Fibroblast of the aortic adventitia (primary cell): ENCODE measurements around the gene VPS37B. TPM values are rescaled to one million over a fixed set of nuclear protein-coding genes. Genes with fewer than 3 reads are reported as not detected.

ENCODE experiments used
- DNase-seq: peaks from one replicate; pipeline ENCODE4 v3.0.0-alpha.2; 2010; ENCODE audit warnings: low read depth
- H3K4me3 ChIP-seq: 2 replicates; pipeline ENCODE4 v1.5.1; 2011; ENCODE audit warnings: low read depth, mild to moderate bottlenecking, control low read depth, low read length, moderate library complexity
- total RNA-seq: library from RNA; depleted of rRNA; stranded (reverse); fragments of >200 nt; gene quantifications from 2 replicates; pipeline ENCODE4 v1.2.3, GENCODE V29; 2012; ENCODE audit warnings: low replicate concordance
- TF ChIP-seq, protein P1 (sequence below): IDR thresholded peaks from 2 replicates; pipeline ENCODE4 v1.5.1; 2011; ENCODE audit warnings: mild to moderate bottlenecking, low read length, control low read depth, inconsistent platforms; ENCODE audit not compliant: insufficient read depth

Gene VPS37B
- total RNA-seq, 1 donor: 17.8 TPM

DNA sequence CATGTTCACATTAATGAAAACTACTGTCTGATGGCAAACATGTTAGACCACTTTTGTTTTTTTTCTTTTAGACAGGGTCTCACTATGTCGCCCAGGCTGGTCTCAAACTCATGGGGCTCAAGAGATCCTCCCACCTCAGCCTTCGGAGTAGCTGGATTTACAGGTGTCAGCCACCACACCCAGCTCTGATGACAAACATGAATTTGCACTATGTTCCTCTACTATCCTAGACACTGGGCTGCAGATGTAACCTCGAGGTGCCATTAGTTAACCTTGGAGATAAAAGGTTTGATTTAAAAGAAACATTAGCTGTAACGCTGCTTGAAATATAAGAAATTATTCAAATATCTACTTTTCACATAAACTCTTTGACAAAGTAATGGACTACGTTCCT is 8.1 kb downstream of the VPS37B start:
- TF ChIP-seq, protein P1, sequence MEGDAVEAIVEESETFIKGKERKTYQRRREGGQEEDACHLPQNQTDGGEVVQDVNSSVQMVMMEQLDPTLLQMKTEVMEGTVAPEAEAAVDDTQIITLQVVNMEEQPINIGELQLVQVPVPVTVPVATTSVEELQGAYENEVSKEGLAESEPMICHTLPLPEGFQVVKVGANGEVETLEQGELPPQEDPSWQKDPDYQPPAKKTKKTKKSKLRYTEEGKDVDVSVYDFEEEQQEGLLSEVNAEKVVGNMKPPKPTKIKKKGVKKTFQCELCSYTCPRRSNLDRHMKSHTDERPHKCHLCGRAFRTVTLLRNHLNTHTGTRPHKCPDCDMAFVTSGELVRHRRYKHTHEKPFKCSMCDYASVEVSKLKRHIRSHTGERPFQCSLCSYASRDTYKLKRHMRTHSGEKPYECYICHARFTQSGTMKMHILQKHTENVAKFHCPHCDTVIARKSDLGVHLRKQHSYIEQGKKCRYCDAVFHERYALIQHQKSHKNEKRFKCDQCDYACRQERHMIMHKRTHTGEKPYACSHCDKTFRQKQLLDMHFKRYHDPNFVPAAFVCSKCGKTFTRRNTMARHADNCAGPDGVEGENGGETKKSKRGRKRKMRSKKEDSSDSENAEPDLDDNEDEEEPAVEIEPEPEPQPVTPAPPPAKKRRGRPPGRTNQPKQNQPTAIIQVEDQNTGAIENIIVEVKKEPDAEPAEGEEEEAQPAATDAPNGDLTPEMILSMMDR: no peak
- no peak for DNase-seq

DNA sequence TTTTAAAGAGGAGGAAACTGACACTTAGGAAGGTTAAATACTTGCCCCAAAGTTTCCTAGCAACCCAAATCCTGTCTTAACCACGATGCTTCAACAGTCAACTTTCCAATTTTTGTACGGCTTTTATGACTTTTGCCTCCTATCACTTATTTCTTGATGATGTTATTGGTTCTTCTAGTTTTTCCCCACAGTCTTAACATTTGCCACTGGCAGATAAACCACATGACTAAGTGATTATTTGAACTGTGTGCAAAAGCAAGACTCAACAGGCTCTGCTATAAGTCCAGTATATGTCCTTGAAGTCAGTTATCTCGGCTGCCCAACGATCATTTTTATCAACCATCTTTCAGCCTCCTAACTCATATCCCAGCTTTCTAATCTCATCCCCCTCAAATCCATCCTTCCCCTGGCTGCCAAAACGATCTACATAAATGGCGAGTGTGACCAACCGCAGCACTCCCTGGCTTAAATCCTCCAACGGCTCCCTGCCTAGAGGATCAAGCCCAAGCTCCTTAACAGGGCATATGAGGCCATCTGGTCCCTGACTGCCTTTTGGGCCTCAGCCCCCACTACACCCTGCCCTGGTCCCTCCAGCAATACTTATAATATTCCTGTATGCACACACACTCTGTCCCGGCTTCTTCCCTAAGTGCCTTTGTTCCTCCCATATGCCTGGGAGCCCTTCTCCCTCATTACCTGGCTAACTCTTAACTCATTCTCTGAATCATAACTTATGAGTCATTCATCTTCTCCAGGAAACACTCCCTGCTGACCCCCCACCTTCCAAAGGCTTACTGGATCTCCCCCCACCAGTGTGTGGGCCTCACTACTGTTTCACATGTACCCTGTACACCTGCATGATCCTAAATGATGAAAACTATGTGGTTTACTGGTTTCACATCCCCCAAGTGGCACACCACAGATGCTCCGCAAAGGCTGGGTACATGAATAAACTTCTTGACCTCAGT is 8.8 kb downstream of the VPS37B start:
- no peak overlapping the region for H3K4me3 ChIP-seq
- no peak for DNase-seq
- TF ChIP-seq, protein P1: no peak

More for the DNA sequence above, 8.1 kb downstream of the VPS37B start:
- no peak overlapping the region for H3K4me3 ChIP-seq

DNA sequence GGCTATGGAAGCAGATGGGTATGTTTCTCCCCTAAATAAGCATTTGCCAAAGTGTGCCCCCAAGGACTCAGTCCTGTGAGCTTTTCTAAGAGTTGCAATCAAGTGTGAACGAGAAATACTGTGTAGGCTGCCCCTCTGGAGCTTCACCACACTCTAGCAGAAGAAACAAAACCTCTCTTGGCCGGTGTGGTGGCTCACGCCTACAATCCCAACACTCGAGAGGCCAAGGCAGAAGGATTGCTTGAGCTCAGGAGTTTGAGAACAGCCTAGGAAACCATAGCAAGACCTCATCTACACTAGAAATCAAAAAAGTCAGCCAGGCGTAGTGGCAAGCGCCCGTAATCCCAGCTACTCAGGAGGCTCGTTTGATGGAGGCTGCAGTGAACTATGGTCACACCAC is 9.8 kb downstream of the VPS37B start:
- TF ChIP-seq, protein P1: no peak
- no peak overlapping the region for H3K4me3 ChIP-seq
- DNase-seq: no peak

DNA sequence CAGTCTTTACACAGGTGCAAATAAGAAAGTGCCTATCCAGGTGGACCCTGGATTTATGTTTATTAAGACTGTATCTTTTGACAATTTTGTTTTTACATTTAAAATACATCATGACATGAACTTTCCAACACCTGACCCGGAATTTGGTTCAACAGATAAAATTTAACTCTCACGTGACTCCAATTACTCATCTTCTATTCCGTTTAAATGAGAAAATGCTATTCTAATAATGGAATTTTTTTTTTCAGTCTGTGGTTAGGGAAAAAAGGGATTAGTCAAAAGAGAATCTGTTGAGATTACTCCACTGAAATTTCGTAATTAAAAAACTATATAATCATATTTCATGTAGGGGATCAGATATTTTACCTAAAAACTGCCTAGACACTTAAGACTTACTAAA is 11.1 kb downstream of the VPS37B start:
- no peak for DNase-seq
- TF ChIP-seq, protein P1: no peak

DNA sequence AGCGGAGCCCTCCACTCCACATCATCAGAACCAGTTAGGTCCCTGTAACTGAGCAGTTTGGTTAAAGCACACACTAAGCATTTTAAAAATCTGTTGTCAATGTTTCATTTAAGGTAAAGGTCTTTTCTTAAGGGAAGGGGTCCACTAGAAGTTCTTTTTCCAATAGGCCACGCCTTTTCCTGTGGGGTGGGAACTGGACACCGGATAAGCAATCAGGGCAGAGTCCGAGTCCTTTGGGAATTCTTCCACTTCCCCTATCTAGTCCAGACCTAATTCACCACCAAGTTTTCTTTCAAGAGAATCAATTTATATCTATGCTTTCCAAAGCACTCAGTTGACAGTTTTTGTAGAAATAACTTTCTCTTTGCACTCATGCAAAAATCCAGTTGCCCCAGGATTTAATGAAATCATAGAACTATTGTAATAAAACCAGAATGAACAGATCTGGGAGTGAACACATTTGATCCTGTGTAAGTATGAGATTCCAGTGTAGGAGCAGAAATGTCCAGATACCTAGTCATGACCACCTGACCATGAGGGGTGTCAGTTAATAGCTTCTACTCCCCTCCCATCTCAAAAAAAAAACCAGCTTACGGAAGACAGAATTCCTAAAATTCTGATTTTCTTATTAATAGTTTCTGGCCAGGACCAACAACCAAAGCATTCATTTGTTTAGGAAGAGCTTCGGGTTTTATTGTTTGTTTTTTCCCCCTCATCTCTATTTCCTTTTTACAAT is 11.7 kb downstream of the VPS37B start:
- H3K4me3 ChIP-seq: no peak overlapping the region
- no peak for DNase-seq
- TF ChIP-seq, protein P1: no peak

More for the DNA sequence above, 11.1 kb downstream of the VPS37B start:
- no peak overlapping the region for H3K4me3 ChIP-seq

DNA sequence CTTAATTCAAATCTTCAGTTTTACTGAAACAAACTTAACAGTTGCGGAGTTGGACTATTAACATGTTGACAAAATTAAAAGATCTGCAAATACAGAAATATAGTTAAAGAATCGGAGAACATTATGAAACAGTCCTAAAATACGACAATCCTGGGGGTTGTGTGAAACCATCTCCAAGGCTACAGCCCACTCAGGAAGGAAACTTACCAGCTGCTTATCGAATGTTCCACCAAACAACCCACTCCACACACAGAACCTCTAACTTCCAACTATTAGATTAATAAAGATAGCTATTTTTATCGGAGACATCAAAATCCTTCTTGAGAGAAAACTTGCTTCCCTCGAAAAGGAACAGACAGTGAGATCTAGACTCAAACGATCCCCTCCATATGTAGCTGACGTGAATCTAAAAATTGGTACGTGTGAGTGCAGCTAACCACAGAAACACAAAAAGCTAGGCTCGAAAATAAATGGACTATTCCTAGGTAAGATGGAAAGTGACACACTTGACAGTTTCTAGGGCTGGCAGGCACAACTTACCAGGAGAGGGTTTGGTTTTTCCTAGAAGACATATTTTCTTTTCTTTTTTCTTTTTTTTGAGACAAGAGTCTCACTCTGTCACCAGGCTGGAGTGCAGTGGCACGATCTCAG is 12.9 kb downstream of the VPS37B start:
- no peak for DNase-seq
- H3K4me3 ChIP-seq: no peak overlapping the region
- TF ChIP-seq, protein P1: no peak
